Gastrocnemius medialis (tissue), 4 donors: ENCODE data around the gene HABP2.

Experiments used
- CTCF ChIP-seq, 5 experiments: fragments of 450-650 bp in 3 of 5; fragments of 200-600 bp in 2 of 5; sonication (generic) in 2 of 5; IDR thresholded peaks in 4 of 5; conservative IDR thresholded peaks in 1 of 5; 1 replicate in 4 of 5; 2 replicates in 1 of 5; pipeline ENCODE4 v1.5.1; 2016 to 2019; ENCODE audit warnings: antibody characterized with exemption in 5 of 5, mild to moderate bottlenecking in 3 of 5, moderate library complexity in 3 of 5
- POLR2A ChIP-seq, 2 donors: fragments of 450-650 bp; IDR thresholded peaks; one replicate each; pipeline ENCODE4 v1.6.1; 2017; ENCODE audit warnings: antibody characterized with exemption in 2 of 2, mild to moderate bottlenecking in 2 of 2, moderate library complexity in 2 of 2

GRCh38 chr10:113515601-113516000 lies 37.3 kb upstream of the HABP2 start:
- no peak for TF ChIP-seq CTCF (IDR thresholded peaks at IDR 0.05 in 4 of 5, conservative IDR thresholded peaks at IDR 0.05 in 1 of 5)
- TF ChIP-seq POLR2A (IDR thresholded peaks at IDR 0.05): no peak
